Kidney (tissue), 14 donors: ENCODE measurements around the gene RXRB. TPM values are rescaled to one million over a fixed set of nuclear protein-coding genes. Genes with fewer than 3 reads are reported as not detected.

ENCODE experiments used
- DNase-seq, 5 donors: peaks; one replicate each; pipeline ENCODE4 v3.0.0-alpha.2; 2013 to 2020
- FAIRE-seq: peaks from 2 replicates; lab custom pipeline; 2012; peaks lifted over from hg19 to GRCh38; lab: Jason Lieb, UNC
- H3K27ac ChIP-seq, 2 donors: one replicate each; pipeline ENCODE4 v1.7.0; 2013; ENCODE audit warnings: low read depth in 2 of 2, low read length in 2 of 2, inconsistent platforms in 1 of 2
- H3K27me3 ChIP-seq: one replicate; pipeline ENCODE4 v1.7.1; 2013; ENCODE audit warnings: low read length, inconsistent platforms; ENCODE audit not compliant: control insufficient read depth, insufficient read depth
- H3K36me3 ChIP-seq, 3 donors: one replicate each; pipeline versions ENCODE4 v1.7.0 to v1.7.1; 2013; ENCODE audit warnings: low read length in 3 of 3, control low read depth in 1 of 3, inconsistent platforms in 1 of 3; ENCODE audit not compliant: insufficient read depth in 3 of 3, control insufficient read depth in 2 of 3
- H3K4me1 ChIP-seq, 3 donors: one replicate each; pipeline versions ENCODE4 v1.7.0 to v1.7.1; 2013; ENCODE audit warnings: low read length in 3 of 3, inconsistent platforms in 1 of 3, low read depth in 1 of 3; ENCODE audit not compliant: control insufficient read depth in 2 of 3, insufficient read depth in 2 of 3
- H3K4me3 ChIP-seq, 3 donors: one replicate each; pipeline versions ENCODE4 v1.7.0 to v1.8.1; 2013; ENCODE audit warnings: low read length in 3 of 3, control low read depth in 1 of 3, inconsistent platforms in 1 of 3
- H3K9ac ChIP-seq, 3 donors: one replicate each; pipeline versions ENCODE4 v1.7.0 to v1.7.1; 2013; ENCODE audit warnings: low read length in 3 of 3, control low read depth in 1 of 3, inconsistent platforms in 1 of 3
- H3K9me3 ChIP-seq, 3 donors: one replicate each; pipeline versions ENCODE4 v1.7.0 to v1.7.1; 2013; ENCODE audit warnings: low read length in 3 of 3, control low read depth in 1 of 3, inconsistent platforms in 1 of 3; ENCODE audit not compliant: control insufficient read depth in 2 of 3, insufficient read depth in 1 of 3
- CTCF ChIP-seq: IDR thresholded peaks from 3 replicates; pipeline ENCODE4 v1.5.1; 2012; ENCODE audit warnings: mild to moderate bottlenecking, moderate library complexity, borderline replicate concordance; ENCODE audit not compliant: insufficient read depth; ENCODE audit errors: extremely low read depth
- intact Hi-C: fragments of 100-400 bp; cut with DNase I; formaldehyde crosslinking; loops from one replicate; pipeline ENCODE4 v1.11.1; 2022
- polyA plus RNA-seq: library from polyadenylated mRNA; stranded (reverse); fragments of 350-450 nt; fragmentation: Illumina TruSeq; extraction: RNeasy Lipid Tissue Mini Kit (QIAGEN cat#74804); gene quantifications from one replicate; pipeline ENCODE4 v1.2.3, GENCODE V29; 2014; ENCODE audit warnings: low read depth, low replicate concordance; ENCODE audit not compliant: insufficient read depth
- total RNA-seq: library from RNA; stranded (reverse); fragmentation: NEBNext Ultra II Directional; extraction: Animal tissue kit (Norgen Biotek cat#: 25700); gene quantifications from one replicate; pipeline ENCODE4 v1.2.1, GENCODE V29; 2021
- donor health status: control.
- donor health status: control.
- donor health status: control.
- donor health status: control.
- donor health status: control.
- donor health status: DM: yes; HTN: yes; CAD: no.
- donor health status: Normal renal cell carcinoma (clear cell type).

Gene RXRB
- total and polyA plus RNA-seq, 2 donors from 2014 or later: 35.7 to 52.2 TPM

GRCh38 chr6:33204165-33204414 lies 3.6 kb upstream of the RXRB start:
- intact Hi-C loops: no loop called here
- no peaks in the 10 kb centered on the region for H3K9me3 ChIP-seq
- peak overlapping the region in 1 of 3 donors; percentile 91 for H3K4me3 ChIP-seq
- H3K27ac ChIP-seq: no peak overlapping the region
- DNase-seq (no peak), FAIRE-seq (no peak)
- H3K9ac ChIP-seq: no peak overlapping the region
- H3K36me3 ChIP-seq: peaks cover 11 to 18% (median 14%) of the 10 kb centered on the region in 3 donors
- peaks cover 5 to 41% (median 22%) of the 10 kb centered on the region in 3 donors for H3K4me1 ChIP-seq
- TF ChIP-seq CTCF: no peak
- no peaks in the 10 kb centered on the region for H3K27me3 ChIP-seq

GRCh38 chr6:33203443-33204164 lies 3.1 kb upstream of the RXRB start:
- intact Hi-C loops: no loop called here
- Histone ChIP-seq H3K4me3 (peak overlapping the region in 2 of 3 donors; percentile 43 to 91), H3K9me3 (no peaks in the 10 kb centered on the region), H3K27ac (no peak overlapping the region), H3K36me3 (peaks cover 11 to 18% (median 14%) of the 10 kb centered on the region in 3 donors), H3K4me1 (peaks cover 5 to 39% (median 22%) of the 10 kb centered on the region in 3 donors), H3K9ac (no peak overlapping the region), H3K27me3 (no peaks in the 10 kb centered on the region)
- TF ChIP-seq CTCF: no peak
- no peak for DNase-seq
- no peak for FAIRE-seq

GRCh38 chr6:33202799-33203198 lies 2.3 kb upstream of the RXRB start:
- H3K9ac ChIP-seq: no peak overlapping the region
- TF ChIP-seq CTCF: no peak
- no peak overlapping the region for H3K4me3 ChIP-seq
- intact Hi-C loops: no loop called here
- H3K9me3 ChIP-seq: no peaks in the 10 kb centered on the region
- no peak overlapping the region for H3K27ac ChIP-seq
- peaks cover 11 to 18% (median 14%) of the 10 kb centered on the region in 3 donors for H3K36me3 ChIP-seq
- peaks cover 5 to 40% (median 22%) of the 10 kb centered on the region in 3 donors for H3K4me1 ChIP-seq
- FAIRE-seq (no peak), DNase-seq (peak in 1 of 5 donors; percentile 24)
- no peaks in the 10 kb centered on the region for H3K27me3 ChIP-seq
